ENCODE results near the gene PDILT. TPM values are rescaled to one million over a fixed set of nuclear protein-coding genes. Genes with fewer than 3 reads are reported as not detected.

The PDILT gene
- total and polyA plus RNA-seq, 2 donors (not counting 3 experiments of a cell fraction or from before 2014, with no cell fraction given), result not detected

DNA sequence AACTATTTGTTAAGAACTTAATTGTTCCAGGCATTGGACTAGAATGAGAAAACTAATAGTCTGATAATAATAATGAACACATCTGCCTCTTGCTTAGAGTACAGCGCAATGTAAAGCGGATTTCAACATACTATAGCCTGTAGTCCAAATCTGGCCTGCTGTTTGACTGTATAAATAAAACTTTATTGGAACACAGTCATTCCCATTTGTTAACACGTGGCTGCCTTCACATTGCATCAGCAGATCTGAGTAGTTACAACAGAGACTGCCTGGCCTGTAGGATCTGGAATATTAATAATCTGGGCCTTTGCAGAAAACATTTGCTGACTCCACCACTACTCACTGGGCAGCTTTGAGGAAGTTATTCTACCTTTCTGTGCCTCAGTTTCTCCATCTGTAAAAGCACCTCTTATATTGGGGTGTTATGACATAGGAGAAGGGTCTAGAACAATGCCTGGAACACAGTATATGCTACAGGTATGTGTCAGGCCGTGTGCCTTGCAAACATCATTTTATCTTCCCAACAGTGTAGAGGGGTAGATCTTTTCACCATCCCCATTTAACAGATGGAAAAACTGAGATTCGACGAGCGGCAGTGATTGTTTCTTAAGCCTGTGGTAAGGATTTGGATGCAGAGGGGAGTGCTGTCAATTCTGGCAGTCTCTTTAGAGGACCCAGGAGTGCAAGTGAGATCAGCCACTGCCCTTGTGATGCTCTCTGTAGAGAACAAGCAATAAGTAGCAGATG is 22.2 kb downstream of the PDILT start:
- Histone ChIP-seq H3K27ac (ENCODE audit: insufficient read depth, low read depth, low read length) (no peak overlapping the region), H3K9me3 (replicated peaks; ENCODE audit: control insufficient read depth, insufficient read depth, low read length) (no peaks in the 10 kb centered on the region), H3K4me1 (ENCODE audit: control insufficient read depth, extremely low read depth, insufficient read depth, low read length) (no peaks in the 10 kb centered on the region), H3K9ac (replicated peaks; ENCODE audit: extremely low read depth, insufficient read depth, low read length) (no peak overlapping the region), H3K4me3 (replicated peaks in 1 of 3; ENCODE audit: insufficient read depth in 1 of 3, low read depth in 1 of 3, low read length in 3 of 3) (no peak overlapping the region), H3K36me3 (ENCODE audit: control insufficient read depth in 2 of 2, extremely low read depth in 1 of 2, insufficient read depth in 2 of 2, low read length in 2 of 2) (no peaks in the 10 kb centered on the region), H3K79me2 (ENCODE audit: control insufficient read depth, insufficient read depth, low read length) (no peaks in the 10 kb centered on the region), H3K27me3 (ENCODE audit: control insufficient read depth in 2 of 2, insufficient read depth in 2 of 2, low read length in 2 of 2) (no peaks in the 10 kb centered on the region), H2AFZ (ENCODE audit: low read depth, low read length) (no peak overlapping the region), H4K20me1 (replicated peaks; ENCODE audit: control insufficient read depth, extremely low read depth, insufficient read depth, low read length) (no peaks in the 10 kb centered on the region), H3K4me2 (ENCODE audit: insufficient read depth, low read length) (no peak overlapping the region), H3K9me1 (replicated peaks; ENCODE audit: control insufficient read depth, extremely low read depth, insufficient read depth, low read length) (no peaks in the 10 kb centered on the region)
- intact Hi-C loops (cut with micrococcal nuclease), result no loop called here
- ChIA-PET POLR2A (no interaction called here), CTCF (interaction anchor here (1.2 to 7.4 kb wide), 5 partner anchors 82 to 799 kb away, joined by 5 to 438 read pairs (median 30); no protein-coding TSS in a partner anchor)
- TF ChIP-seq EZH2 (IDR thresholded peaks at IDR 0.05; ENCODE audit: borderline replicate concordance, low read depth, low read length, severe bottlenecking), result no peak
- no peak for TF ChIP-seq POLR2AphosphoS5 (IDR thresholded peaks at IDR 0.05; ENCODE audit: insufficient read depth, low read depth, low read length)
- TF ChIP-seq, protein P1, sequence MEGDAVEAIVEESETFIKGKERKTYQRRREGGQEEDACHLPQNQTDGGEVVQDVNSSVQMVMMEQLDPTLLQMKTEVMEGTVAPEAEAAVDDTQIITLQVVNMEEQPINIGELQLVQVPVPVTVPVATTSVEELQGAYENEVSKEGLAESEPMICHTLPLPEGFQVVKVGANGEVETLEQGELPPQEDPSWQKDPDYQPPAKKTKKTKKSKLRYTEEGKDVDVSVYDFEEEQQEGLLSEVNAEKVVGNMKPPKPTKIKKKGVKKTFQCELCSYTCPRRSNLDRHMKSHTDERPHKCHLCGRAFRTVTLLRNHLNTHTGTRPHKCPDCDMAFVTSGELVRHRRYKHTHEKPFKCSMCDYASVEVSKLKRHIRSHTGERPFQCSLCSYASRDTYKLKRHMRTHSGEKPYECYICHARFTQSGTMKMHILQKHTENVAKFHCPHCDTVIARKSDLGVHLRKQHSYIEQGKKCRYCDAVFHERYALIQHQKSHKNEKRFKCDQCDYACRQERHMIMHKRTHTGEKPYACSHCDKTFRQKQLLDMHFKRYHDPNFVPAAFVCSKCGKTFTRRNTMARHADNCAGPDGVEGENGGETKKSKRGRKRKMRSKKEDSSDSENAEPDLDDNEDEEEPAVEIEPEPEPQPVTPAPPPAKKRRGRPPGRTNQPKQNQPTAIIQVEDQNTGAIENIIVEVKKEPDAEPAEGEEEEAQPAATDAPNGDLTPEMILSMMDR (IDR thresholded peaks at IDR 0.05; ENCODE audit: extremely low read depth in 1 of 2, insufficient read depth in 1 of 2, low read depth in 1 of 2, low read length in 2 of 2), result no peak
- TF ChIP-seq GATA2 (IDR thresholded peaks at IDR 0.05; ENCODE audit: insufficient read depth, insufficient read length, low read depth, low read length), result no peak
- TF ChIP-seq POLR2A (IDR thresholded peaks at IDR 0.05; ENCODE audit: low read depth, low read length), result no peak
- no peak for TF ChIP-seq JUN (IDR thresholded peaks at IDR 0.05; ENCODE audit: borderline replicate concordance, insufficient read depth, insufficient read length, low read depth)
- TF ChIP-seq FOS (IDR thresholded peaks at IDR 0.05; ENCODE audit: borderline replicate concordance, insufficient read depth, low read length), result no peak
- no peak for TF ChIP-seq MYC (IDR thresholded peaks at IDR 0.05; ENCODE audit: low read depth, low read length)
- TF ChIP-seq MAX (IDR thresholded peaks at IDR 0.05; ENCODE audit: insufficient read depth, insufficient read length), result no peak
- no TSS peak for BruUV-seq (replicated peaks)
- FAIRE-seq (no peak), DNase-seq (ENCODE audit: low read depth, low spot score) (no peak)
- dilution Hi-C loops (cut with MboI; ENCODE audit: extremely low pct_ligation_motif_present, low sequenced_read_pairs), result no loop called here

Data from endothelial cell of umbilical vein (primary cell).